GM12892 (cell line): Measurements from ENCODE around the gene SLC8A1.

Source experiments
- POLR2A ChIP-seq: IDR thresholded peaks from 2 replicates; pipeline ENCODE4 v1.6.1; 2011; ENCODE audit warnings: low read depth, low read length, control low read depth
- POLR2AphosphoS5 ChIP-seq: IDR thresholded peaks from 2 replicates; pipeline ENCODE4 v1.6.1; 2011; ENCODE audit warnings: low read depth, low read length, control low read depth
- TAF1 ChIP-seq: IDR thresholded peaks from 2 replicates; pipeline ENCODE4 v1.6.1; 2011; ENCODE audit warnings: low read depth, mild to moderate bottlenecking, control low read depth, low read length, borderline replicate concordance

- TF ChIP-seq POLR2A (no peak), TAF1 (no peak), POLR2AphosphoS5 (no peak)
Measured at GRCh38 chr2:40227210-40227609, 224.7 kb downstream of the SLC8A1 start.
